GM12875 (cell line): ENCODE data around the gene TACR1.

Source experiments
- H3K4me3 ChIP-seq: one replicate; pipeline ENCODE4 v1.5.1; 2011; ENCODE audit warnings: low read depth, low read length, control low read depth
- TF ChIP-seq, protein P1 (sequence below): IDR thresholded peaks from 2 replicates; pipeline ENCODE4 v1.5.1; 2011; ENCODE audit warnings: low read depth, mild to moderate bottlenecking, control low read depth, inconsistent platforms, low read length, moderate library complexity, borderline replicate concordance; ENCODE audit not compliant: insufficient read depth

TACR1 gene

DNA sequence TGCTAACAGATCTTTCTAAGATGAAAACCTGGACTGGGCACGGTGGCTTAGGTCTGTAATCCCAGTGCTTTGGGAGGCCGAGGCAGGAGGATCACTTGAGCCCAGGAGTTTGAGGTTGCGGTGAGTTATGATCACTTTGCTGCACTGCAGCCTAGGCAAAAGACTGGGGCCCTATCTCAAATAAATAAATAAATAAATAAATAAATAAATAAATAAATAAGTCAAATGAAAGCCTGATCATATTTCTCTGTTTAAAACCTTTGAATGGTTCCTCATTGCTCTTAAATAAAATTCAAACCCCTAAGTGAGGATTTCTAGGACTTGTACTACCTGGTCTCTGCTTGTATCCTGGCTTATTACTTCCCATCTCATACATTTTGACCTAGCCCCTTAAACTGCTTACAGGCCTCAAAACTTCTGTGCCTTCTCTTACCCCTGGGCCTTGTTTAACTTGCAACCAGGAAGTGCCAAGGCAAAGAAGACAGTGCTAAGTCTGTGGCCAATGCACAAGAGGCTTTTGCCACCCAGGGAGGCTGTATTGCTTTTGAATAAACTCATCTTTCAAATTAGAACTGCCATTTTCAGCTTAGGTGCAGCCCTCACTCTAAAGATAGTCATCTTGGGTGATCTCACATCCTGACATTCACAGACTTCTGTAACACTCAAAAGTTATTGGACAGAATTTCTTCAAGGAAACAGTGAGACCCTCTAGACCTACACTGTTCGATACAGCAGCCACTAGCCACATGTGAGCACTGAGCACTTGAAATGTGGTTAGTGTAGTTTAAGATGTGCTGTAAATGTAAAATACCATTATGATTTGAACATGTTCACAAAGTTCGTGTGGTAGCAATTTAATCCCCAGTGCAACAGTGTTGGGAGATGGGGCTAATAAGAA, 167.2 kb downstream of the TACR1 start:
- TF ChIP-seq, protein P1, sequence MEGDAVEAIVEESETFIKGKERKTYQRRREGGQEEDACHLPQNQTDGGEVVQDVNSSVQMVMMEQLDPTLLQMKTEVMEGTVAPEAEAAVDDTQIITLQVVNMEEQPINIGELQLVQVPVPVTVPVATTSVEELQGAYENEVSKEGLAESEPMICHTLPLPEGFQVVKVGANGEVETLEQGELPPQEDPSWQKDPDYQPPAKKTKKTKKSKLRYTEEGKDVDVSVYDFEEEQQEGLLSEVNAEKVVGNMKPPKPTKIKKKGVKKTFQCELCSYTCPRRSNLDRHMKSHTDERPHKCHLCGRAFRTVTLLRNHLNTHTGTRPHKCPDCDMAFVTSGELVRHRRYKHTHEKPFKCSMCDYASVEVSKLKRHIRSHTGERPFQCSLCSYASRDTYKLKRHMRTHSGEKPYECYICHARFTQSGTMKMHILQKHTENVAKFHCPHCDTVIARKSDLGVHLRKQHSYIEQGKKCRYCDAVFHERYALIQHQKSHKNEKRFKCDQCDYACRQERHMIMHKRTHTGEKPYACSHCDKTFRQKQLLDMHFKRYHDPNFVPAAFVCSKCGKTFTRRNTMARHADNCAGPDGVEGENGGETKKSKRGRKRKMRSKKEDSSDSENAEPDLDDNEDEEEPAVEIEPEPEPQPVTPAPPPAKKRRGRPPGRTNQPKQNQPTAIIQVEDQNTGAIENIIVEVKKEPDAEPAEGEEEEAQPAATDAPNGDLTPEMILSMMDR = no peak
- H3K4me3 ChIP-seq = no peak overlapping the region

DNA sequence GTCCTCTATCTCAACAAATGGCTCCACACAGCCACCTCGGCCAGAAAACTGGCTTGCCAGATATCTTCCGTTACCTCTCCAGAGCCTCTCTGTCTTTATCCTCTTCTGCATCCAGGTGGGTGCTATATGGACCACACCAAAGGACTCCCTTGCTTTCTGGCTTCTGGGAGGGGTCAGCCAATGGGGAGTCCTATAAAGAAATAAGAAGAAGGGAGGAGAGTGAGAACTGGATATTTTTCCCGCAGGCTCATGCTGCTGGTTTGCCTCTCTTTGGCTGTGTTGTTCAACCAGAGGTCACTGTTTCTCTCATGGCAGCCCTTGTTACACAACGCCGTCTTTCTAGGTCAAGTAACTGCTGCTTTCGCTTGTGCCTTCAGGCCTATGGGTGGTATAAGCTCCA, 168.1 kb downstream of the TACR1 start:
- H3K4me3 ChIP-seq = no peak overlapping the region
- TF ChIP-seq, protein P1 = no peak

DNA sequence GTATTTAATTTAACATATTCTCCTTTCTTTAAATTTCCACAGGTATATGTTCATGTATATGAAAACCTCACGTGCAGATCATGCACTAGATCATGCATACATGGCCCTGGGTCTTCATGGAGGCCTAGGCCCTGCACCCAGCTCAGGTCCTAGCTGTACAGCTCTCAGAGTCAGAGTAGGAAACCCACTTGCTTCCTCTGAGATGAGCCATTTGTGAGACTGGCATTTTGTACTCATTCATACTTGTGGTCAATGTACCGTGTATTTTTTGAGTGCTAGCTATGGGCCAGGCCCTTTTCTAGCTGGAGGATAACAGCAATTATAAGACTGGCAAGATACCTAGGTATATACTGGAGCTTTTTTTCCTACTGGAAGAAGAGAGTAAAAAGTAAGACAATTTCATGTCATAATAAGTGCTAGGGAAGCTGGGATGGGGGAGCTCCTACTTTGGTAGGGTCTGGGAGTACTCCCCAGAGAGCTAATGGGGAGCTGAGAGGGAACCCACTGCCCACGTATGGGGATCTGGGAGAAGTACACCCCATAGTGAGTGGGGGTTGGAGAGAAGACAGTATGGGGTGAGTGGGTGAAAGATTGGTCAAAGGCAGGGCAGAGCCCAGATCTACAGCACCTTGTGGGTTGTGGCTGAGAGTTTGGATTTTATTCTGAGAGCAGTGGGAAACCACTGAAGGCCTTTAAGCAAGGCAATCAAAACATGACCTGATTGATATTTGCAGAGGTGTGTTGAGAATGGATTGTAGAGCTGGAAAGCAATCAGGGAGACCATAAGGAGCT, 168.9 kb downstream of the TACR1 start:
- H3K4me3 ChIP-seq = no peak overlapping the region
- TF ChIP-seq, protein P1 = no peak

DNA sequence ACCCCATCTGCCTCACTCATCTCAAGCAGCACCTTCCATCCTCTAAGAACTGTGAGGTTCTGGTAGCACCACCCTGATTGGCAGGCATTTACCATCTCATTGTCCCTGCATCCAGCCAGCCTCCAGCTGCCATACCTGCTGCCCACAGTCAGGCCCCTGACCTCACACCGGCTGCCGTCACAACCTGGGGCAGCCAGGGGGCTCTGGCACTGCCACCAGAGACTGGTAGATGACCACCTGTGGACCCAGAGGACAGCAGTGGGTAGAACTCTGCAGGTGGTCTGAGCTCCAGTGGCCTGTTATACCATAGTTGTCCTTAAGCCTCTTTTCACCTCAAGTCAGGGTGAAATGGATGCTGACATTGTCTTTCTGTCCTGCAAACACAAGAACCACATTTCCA, 171.4 kb downstream of the TACR1 start:
- no peak overlapping the region for H3K4me3 ChIP-seq
- TF ChIP-seq, protein P1 = no peak

DNA sequence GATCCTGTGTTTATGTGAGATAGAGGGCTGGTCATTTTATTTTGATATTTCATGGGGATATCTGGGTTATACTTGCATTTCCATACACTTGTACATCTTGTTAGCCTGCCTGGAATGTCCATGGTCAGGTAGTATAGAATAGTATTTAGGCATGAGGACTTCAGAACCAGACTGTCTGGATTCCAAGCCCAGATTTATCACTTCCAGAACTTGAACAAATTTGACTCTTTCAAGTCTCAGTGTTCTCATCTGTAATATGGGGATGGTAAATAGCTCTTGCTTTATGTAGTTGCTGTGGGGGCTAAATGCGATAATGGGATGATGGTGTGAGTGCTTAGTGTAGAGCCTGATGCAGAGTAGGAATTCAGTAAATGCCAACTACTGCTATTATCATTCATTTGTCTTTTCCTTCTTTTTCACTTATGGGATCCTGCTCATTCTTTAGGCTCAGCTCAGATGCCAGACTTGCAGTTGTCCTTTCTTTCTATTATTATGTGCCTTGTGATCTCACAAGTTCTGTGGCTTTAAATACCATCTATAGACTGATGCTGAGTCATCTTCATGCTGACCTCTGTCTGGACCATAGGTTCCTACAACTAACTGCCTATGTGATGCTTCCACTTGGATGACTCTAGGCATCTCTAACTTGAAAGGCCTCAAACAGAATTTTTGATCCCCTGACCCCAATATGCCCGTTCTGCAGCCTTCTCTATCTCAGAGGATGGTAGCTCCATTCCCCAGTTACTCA, 173.5 kb downstream of the TACR1 start:
- TF ChIP-seq, protein P1 = no peak
- no peak overlapping the region for H3K4me3 ChIP-seq

DNA sequence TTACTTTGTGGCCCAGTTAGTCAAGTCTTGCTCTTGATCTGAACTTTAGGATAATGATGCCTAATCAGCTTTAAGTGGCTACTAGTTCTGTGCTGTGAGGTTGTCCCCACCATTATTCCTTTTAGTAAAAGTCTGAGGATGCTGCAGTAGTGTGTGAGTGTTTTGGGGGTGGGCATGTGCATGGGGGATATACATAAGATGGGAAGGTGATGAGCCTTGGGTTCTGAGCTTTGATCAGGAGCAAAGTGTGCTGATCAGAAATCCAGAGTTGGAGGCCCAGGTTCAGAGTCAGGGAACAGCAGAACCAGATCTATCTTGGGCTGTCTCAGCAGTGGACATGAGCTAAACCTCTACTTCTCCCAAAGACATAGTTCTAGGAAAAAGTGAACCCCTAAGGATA, 174.1 kb downstream of the TACR1 start:
- TF ChIP-seq, protein P1 = no peak
- H3K4me3 ChIP-seq = no peak overlapping the region
